Measurements from ENCODE around the gene POM121C.
"Not testable (repeated sequence)": the region's sequence is repeated elsewhere in the genome, so short reads cannot be mapped to it uniquely, and the experiment has no call there.

DNA sequence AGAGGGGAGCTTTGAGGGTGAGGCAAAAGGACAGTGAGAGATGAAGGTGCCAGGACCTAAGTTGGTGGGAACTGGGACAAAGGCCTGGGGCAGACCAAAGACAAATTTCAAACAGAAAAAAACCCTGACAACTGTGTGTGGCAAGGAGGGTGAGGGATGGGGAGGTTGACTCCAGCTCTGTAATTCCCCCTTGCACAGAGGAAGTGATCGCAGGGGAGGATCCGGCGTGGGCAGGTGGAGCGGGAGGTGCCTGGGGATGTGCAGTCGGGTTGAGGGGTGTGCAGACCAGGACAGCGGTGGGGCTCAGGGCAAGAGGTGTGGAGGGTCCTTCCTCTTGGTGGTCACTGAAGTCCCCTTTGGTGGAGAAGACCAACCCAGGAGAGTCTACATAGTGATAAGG, 85.5 kb downstream of the POM121C start:
- TF ChIP-seq FOXA1 (IDR thresholded peaks at IDR 0.05); ELF4 (IDR thresholded peaks at IDR 0.05); LEF1 (IDR thresholded peaks at IDR 0.05; ENCODE audit: borderline replicate concordance); PKNOX1 (IDR thresholded peaks at IDR 0.05); ZNF384 (IDR thresholded peaks at IDR 0.05); SP1 (IDR thresholded peaks at IDR 0.05); BHLHE40 (IDR thresholded peaks at IDR 0.05; ENCODE audit: borderline replicate concordance); SUZ12 (IDR thresholded peaks at IDR 0.05); FOXK2 (IDR thresholded peaks at IDR 0.05); L3MBTL2 (conservative IDR thresholded peaks at IDR 0.05): not testable (repeated sequence)
